Gastrocnemius medialis (tissue), 4 donors: ENCODE data around the gene HEMGN.

Experiments
- CTCF ChIP-seq, 5 experiments: fragments of 450-650 bp in 3 of 5; fragments of 200-600 bp in 2 of 5; sonication (generic) in 2 of 5; IDR thresholded peaks in 4 of 5; conservative IDR thresholded peaks in 1 of 5; 1 replicate in 4 of 5; 2 replicates in 1 of 5; pipeline ENCODE4 v1.5.1; 2016 to 2019; ENCODE audit warnings: antibody characterized with exemption in 5 of 5, mild to moderate bottlenecking in 3 of 5, moderate library complexity in 3 of 5
- POLR2A ChIP-seq, 2 donors: fragments of 450-650 bp; IDR thresholded peaks; one replicate each; pipeline ENCODE4 v1.6.1; 2017; ENCODE audit warnings: antibody characterized with exemption in 2 of 2, mild to moderate bottlenecking in 2 of 2, moderate library complexity in 2 of 2

DNA sequence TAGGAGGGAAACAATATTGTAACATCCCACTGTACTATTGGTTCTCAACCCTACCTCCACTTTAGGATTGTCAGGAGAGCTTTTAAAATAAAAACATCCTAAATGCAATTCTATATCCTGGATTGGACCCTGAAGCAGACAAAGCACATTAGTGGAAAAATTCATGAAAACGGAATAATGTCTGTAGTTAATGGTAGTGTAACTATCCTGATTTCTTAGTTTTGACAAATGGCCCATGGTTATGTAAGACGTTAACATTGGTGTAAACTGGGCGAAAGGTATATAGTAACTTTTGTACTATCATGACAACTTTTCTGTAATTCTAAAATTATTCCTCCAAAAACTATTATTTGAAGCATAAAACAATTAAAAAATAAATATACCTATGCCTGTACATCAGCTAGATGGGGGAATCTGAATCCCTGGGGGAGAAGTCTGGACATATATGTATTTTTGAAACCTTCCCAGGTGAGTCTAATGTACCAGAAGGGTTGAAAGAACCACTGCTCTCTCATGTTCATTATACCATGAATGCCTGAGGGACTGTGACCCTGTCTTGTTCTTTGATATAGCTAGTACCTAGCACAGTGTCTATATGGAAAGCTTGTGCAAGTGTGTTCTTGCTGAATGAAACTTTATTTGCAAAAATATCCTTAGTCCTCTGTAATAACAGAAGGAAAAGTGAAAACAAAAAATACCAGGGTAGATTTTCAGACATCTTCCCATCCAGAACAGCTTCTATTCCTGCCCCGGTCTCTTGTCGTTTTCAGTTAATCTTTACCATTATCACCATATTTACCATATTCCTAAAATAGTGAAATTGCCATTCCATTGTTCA lies 12.3 kb downstream of the HEMGN start:
- no peak for TF ChIP-seq POLR2A (IDR thresholded peaks at IDR 0.05)
- no peak for TF ChIP-seq CTCF (IDR thresholded peaks at IDR 0.05 in 4 of 5, conservative IDR thresholded peaks at IDR 0.05 in 1 of 5)
